Activated CD4-positive, alpha-beta T cell treated with anti-CD3 and anti-CD28 coated beads, Interleukin-2, amount 10 ng/mL, durations not matched to agents 7 days and 5 days (primary cell): ENCODE data around the gene PRKCZ. TPM values are rescaled to one million over a fixed set of nuclear protein-coding genes. Genes with fewer than 3 reads are reported as not detected.

Experiments used
- CTCF ChIA-PET: fragments of 350-600 bp; sonication (Branson Sonifier 250); formaldehyde crosslinking; loops from one replicate; lab custom pipeline; 2021; ENCODE audit warnings: antibody characterized with exemption; lab: Charles Lee
- POLR2A ChIA-PET: fragments of 350-600 bp; sonication (Branson Sonifier 250); formaldehyde crosslinking; loops from one replicate; lab custom pipeline; 2021; ENCODE audit warnings: antibody characterized with exemption; lab: Charles Lee
- DNase-seq: peaks from one replicate; pipeline ENCODE4 v3.0.0-alpha.2; 2020
- H3K27ac Mint-ChIP-seq: one replicate; pipeline ENCODE4 v1.8.0; 2021; ENCODE audit warnings: mild to moderate bottlenecking, moderate library complexity, mixed read lengths
- H3K27me3 Mint-ChIP-seq: one replicate; pipeline ENCODE4 v1.8.0; 2021; ENCODE audit warnings: mixed read lengths
- H3K36me3 Mint-ChIP-seq: one replicate; pipeline ENCODE4 v1.8.0; 2021; ENCODE audit warnings: low read depth, mixed read lengths
- H3K4me1 Mint-ChIP-seq: one replicate; pipeline ENCODE4 v1.8.0; 2021; ENCODE audit warnings: mixed read lengths
- H3K4me3 Mint-ChIP-seq: one replicate; pipeline ENCODE4 v1.8.0; 2021; ENCODE audit warnings: mild to moderate bottlenecking, moderate library complexity, mixed read lengths
- H3K9me3 Mint-ChIP-seq: one replicate; pipeline ENCODE4 v1.8.0; 2021; ENCODE audit warnings: mixed read lengths
- total RNA-seq, 2 experiments: library from RNA; stranded (reverse); gene quantifications; one replicate each; pipeline ENCODE4 v1.2.3, GENCODE V29; 2021

The PRKCZ gene
- total RNA-seq, 2 experiments from 2014 or later: 5.1 to 5.6 TPM

GRCh38 chr1:2028870-2029560, 21.2 kb upstream of the PRKCZ start:
- POLR2A ChIA-PET: no interaction called here
- no peak for DNase-seq
- Mint-ChIP-seq H3K27me3 (no peaks in the 10 kb centered on the region), H3K36me3 (no peaks in the 10 kb centered on the region), H3K27ac (no peak overlapping the region), H3K4me3 (no peak overlapping the region), H3K9me3 (no peaks in the 10 kb centered on the region), H3K4me1 (no peaks in the 10 kb centered on the region)
- CTCF ChIA-PET: interaction anchor here (1.2 to 3.2 kb wide), 2 partner anchors 15 to 17 kb away, joined by 3 to 14 read pairs; no protein-coding TSS in a partner anchor

GRCh38 chr1:2029561-2029960, 20.6 kb upstream of the PRKCZ start:
- DNase-seq: no peak
- H3K4me1 Mint-ChIP-seq: no peaks in the 10 kb centered on the region
- no peaks in the 10 kb centered on the region for H3K9me3 Mint-ChIP-seq
- CTCF ChIA-PET: interaction anchor here (1.2 to 3.2 kb wide), 2 partner anchors 15 to 16 kb away, joined by 3 to 14 read pairs; no protein-coding TSS in a partner anchor
- POLR2A ChIA-PET: no interaction called here
- H3K36me3 Mint-ChIP-seq: no peaks in the 10 kb centered on the region
- no peak overlapping the region for H3K4me3 Mint-ChIP-seq
- no peaks in the 10 kb centered on the region for H3K27me3 Mint-ChIP-seq
- no peak overlapping the region for H3K27ac Mint-ChIP-seq

GRCh38 chr1:2030076-2030871, 19.9 kb upstream of the PRKCZ start:
- no peak overlapping the region for H3K27ac Mint-ChIP-seq
- H3K4me3 Mint-ChIP-seq: no peak overlapping the region
- POLR2A ChIA-PET: no interaction called here
- no peaks in the 10 kb centered on the region for H3K36me3 Mint-ChIP-seq
- no peaks in the 10 kb centered on the region for H3K4me1 Mint-ChIP-seq
- CTCF ChIA-PET: interaction anchor here (0.5 to 3.2 kb wide), 3 partner anchors 14 to 94 kb away, joined by 3 to 14 read pairs (median 3); no protein-coding TSS in a partner anchor
- H3K27me3 Mint-ChIP-seq: no peaks in the 10 kb centered on the region
- no peak for DNase-seq
- no peaks in the 10 kb centered on the region for H3K9me3 Mint-ChIP-seq

- H3K4me3 Mint-ChIP-seq: no peak overlapping the region
These were observed 18.4 kb upstream of the PRKCZ start for GRCh38 chr1:2031546-2032540.

GRCh38 chr1:2032737-2033136, 17.5 kb upstream of the PRKCZ start:
- Mint-ChIP-seq H3K27ac (no peak overlapping the region), H3K9me3 (no peaks in the 10 kb centered on the region), H3K4me1 (no peaks in the 10 kb centered on the region), H3K36me3 (no peaks in the 10 kb centered on the region), H3K4me3 (no peak overlapping the region), H3K27me3 (no peaks in the 10 kb centered on the region)
- ChIA-PET POLR2A (no interaction called here), CTCF (interaction anchor here (2.9 kb wide), 1 partner anchor 12 kb away, joined by 17 read pairs; no protein-coding TSS in a partner anchor)
- no peak for DNase-seq

More at GRCh38 chr1:2031546-2032540, 18.4 kb upstream of the PRKCZ start:
- POLR2A ChIA-PET: no interaction called here
- H3K27me3 Mint-ChIP-seq: no peaks in the 10 kb centered on the region
- no peaks in the 10 kb centered on the region for H3K4me1 Mint-ChIP-seq
- no peak for DNase-seq
- CTCF ChIA-PET: interaction anchor here (2.9 kb wide), 1 partner anchor 13 kb away, joined by 17 read pairs; no protein-coding TSS in a partner anchor
- H3K9me3 Mint-ChIP-seq: no peaks in the 10 kb centered on the region
- no peak overlapping the region for H3K27ac Mint-ChIP-seq
- H3K36me3 Mint-ChIP-seq: no peaks in the 10 kb centered on the region

- no peak overlapping the region for H3K4me3 Mint-ChIP-seq
- ChIA-PET CTCF (interaction anchor here (2.9 kb wide), 1 partner anchor 12 kb away, joined by 17 read pairs; no protein-coding TSS in a partner anchor), POLR2A (no interaction called here)
- H3K4me1 Mint-ChIP-seq: no peaks in the 10 kb centered on the region
- DNase-seq: no peak
- H3K27ac Mint-ChIP-seq: no peak overlapping the region
- H3K36me3 Mint-ChIP-seq: no peaks in the 10 kb centered on the region
- H3K9me3 Mint-ChIP-seq: no peaks in the 10 kb centered on the region
- no peaks in the 10 kb centered on the region for H3K27me3 Mint-ChIP-seq
These were observed 17.0 kb upstream of the PRKCZ start for GRCh38 chr1:2033165-2033564.

GRCh38 chr1:2036287-2036686, 13.9 kb upstream of the PRKCZ start:
- ChIA-PET POLR2A (no interaction called here), CTCF (interaction anchor here (0.6 to 1.1 kb wide), 2 partner anchors 8 to 54 kb away, joined by 3 to 4 read pairs; no protein-coding TSS in a partner anchor)
- Mint-ChIP-seq H3K36me3 (no peaks in the 10 kb centered on the region), H3K4me1 (no peaks in the 10 kb centered on the region), H3K27me3 (no peaks in the 10 kb centered on the region), H3K9me3 (no peaks in the 10 kb centered on the region), H3K27ac (no peak overlapping the region), H3K4me3 (no peak overlapping the region)
- DNase-seq: no peak

- DNase-seq: no peak
- no peak overlapping the region for H3K27ac Mint-ChIP-seq
- H3K27me3 Mint-ChIP-seq: no peaks in the 10 kb centered on the region
- no peaks in the 10 kb centered on the region for H3K4me1 Mint-ChIP-seq
- no peak overlapping the region for H3K4me3 Mint-ChIP-seq
- CTCF ChIA-PET: no interaction called here
- POLR2A ChIA-PET: no interaction called here
- no peaks in the 10 kb centered on the region for H3K36me3 Mint-ChIP-seq
- no peaks in the 10 kb centered on the region for H3K9me3 Mint-ChIP-seq
These were observed 12.8 kb upstream of the PRKCZ start for GRCh38 chr1:2037314-2037979.

GRCh38 chr1:2038229-2038628, 12.0 kb upstream of the PRKCZ start:
- no peaks in the 10 kb centered on the region for H3K36me3 Mint-ChIP-seq
- ChIA-PET POLR2A (no interaction called here), CTCF (interaction anchor here (0.8 kb wide), 1 partner anchor 17 kb away, joined by 3 read pairs; no protein-coding TSS in a partner anchor)
- no peaks in the 10 kb centered on the region for H3K9me3 Mint-ChIP-seq
- no peak overlapping the region for H3K27ac Mint-ChIP-seq
- H3K27me3 Mint-ChIP-seq: no peaks in the 10 kb centered on the region
- H3K4me3 Mint-ChIP-seq: no peak overlapping the region
- no peaks in the 10 kb centered on the region for H3K4me1 Mint-ChIP-seq
- DNase-seq: no peak

GRCh38 chr1:2039251-2039650, 11.0 kb upstream of the PRKCZ start:
- H3K9me3 Mint-ChIP-seq: no peaks in the 10 kb centered on the region
- ChIA-PET POLR2A (no interaction called here), CTCF (no interaction called here)
- no peaks in the 10 kb centered on the region for H3K27me3 Mint-ChIP-seq
- no peaks in the 10 kb centered on the region for H3K36me3 Mint-ChIP-seq
- no peak overlapping the region for H3K4me3 Mint-ChIP-seq
- no peak overlapping the region for H3K27ac Mint-ChIP-seq
- DNase-seq: no peak
- peaks cover 2% of the 10 kb centered on the region for H3K4me1 Mint-ChIP-seq

- Mint-ChIP-seq H3K36me3 (no peaks in the 10 kb centered on the region), H3K27me3 (peaks cover 5% of the 10 kb centered on the region), H3K4me1 (peaks cover 11% of the 10 kb centered on the region), H3K27ac (no peak overlapping the region), H3K9me3 (no peaks in the 10 kb centered on the region), H3K4me3 (no peak overlapping the region)
- CTCF ChIA-PET: interaction anchor here (0.8 kb wide), 1 partner anchor 75 kb away, joined by 3 read pairs; no protein-coding TSS in a partner anchor
- no peak for DNase-seq
- POLR2A ChIA-PET: no interaction called here
These were observed 8.9 kb upstream of the PRKCZ start for GRCh38 chr1:2041305-2041704.
